Ascending aorta (tissue), 2 donors: ENCODE data around the gene UMAD1. TPM values are rescaled to one million over a fixed set of nuclear protein-coding genes. Genes with fewer than 3 reads are reported as not detected.

Source experiments
- DNase-seq, 2 donors: peaks; one replicate each; pipeline ENCODE4 v3.0.0-alpha.2; 2019; ENCODE audit warnings: low spot score in 2 of 2
- H3K27ac ChIP-seq, 2 donors: fragments of 200-600 bp; sonication (generic); one replicate each; pipeline ENCODE4 v1.5.1; 2016 to 2017; ENCODE audit warnings: mild to moderate bottlenecking in 1 of 2
- H3K27me3 ChIP-seq: fragments of 200-600 bp; sonication (generic); one replicate; pipeline ENCODE4 v1.5.1; 2017
- H3K36me3 ChIP-seq, 2 donors: fragments of 200-600 bp; sonication (generic); one replicate each; pipeline ENCODE4 v1.5.1; 2016
- H3K4me1 ChIP-seq, 2 donors: fragments of 200-600 bp; sonication (generic); one replicate each; pipeline ENCODE4 v1.5.1; 2016 to 2017; ENCODE audit warnings: mild to moderate bottlenecking in 1 of 2
- H3K4me3 ChIP-seq, 2 donors: fragments of 200-600 bp; sonication (generic); one replicate each; pipeline ENCODE4 v1.5.1; 2016 to 2017; ENCODE audit warnings: mild to moderate bottlenecking in 1 of 2
- H3K9me3 ChIP-seq, 2 donors: fragments of 200-600 bp; sonication (generic); one replicate each; pipeline ENCODE4 v1.5.1; 2016
- intact Hi-C: fragments of 100-400 bp; cut with DNase I; formaldehyde crosslinking; loops from one replicate; pipeline ENCODE4 v1.15.1; 2023
- total RNA-seq: library from RNA; depleted of rRNA; stranded (reverse); fragments of >200 nt; gene quantifications from one replicate; pipeline ENCODE4 v1.1.0, GENCODE V29; 2016
- TF ChIP-seq, protein P1 (sequence below), 3 experiments: fragments of 200-600 bp in 2 of 3; fragments of 450-650 bp in 1 of 3; sonication (generic) in 2 of 3; IDR thresholded peaks; one replicate each; pipeline ENCODE4 v1.5.1; 2016 to 2019; ENCODE audit warnings: antibody characterized with exemption in 3 of 3, mild to moderate bottlenecking in 1 of 3, moderate library complexity in 1 of 3

Gene UMAD1
- total RNA-seq, 1 donor from 2014 or later: 17.7 TPM

DNA sequence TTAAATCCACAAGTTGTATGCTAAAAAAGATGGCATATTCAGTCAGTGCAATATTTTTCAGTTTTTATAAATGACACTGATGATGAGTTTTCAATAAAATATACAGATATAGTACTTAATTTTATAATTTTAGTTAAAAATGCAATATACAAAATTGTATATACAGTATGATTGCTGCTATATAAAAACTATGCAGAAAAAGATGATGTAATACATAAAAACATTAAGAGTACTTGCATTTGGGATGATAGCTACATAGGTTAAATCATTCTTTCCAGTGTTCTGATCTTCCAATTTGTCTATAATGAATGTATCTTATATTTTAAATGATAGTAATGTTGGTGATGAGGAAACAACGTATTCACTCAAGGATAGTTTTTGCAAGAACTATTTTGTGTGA is 169.8 kb downstream of the UMAD1 start:
- TF ChIP-seq, protein P1, sequence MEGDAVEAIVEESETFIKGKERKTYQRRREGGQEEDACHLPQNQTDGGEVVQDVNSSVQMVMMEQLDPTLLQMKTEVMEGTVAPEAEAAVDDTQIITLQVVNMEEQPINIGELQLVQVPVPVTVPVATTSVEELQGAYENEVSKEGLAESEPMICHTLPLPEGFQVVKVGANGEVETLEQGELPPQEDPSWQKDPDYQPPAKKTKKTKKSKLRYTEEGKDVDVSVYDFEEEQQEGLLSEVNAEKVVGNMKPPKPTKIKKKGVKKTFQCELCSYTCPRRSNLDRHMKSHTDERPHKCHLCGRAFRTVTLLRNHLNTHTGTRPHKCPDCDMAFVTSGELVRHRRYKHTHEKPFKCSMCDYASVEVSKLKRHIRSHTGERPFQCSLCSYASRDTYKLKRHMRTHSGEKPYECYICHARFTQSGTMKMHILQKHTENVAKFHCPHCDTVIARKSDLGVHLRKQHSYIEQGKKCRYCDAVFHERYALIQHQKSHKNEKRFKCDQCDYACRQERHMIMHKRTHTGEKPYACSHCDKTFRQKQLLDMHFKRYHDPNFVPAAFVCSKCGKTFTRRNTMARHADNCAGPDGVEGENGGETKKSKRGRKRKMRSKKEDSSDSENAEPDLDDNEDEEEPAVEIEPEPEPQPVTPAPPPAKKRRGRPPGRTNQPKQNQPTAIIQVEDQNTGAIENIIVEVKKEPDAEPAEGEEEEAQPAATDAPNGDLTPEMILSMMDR (IDR thresholded peaks at IDR 0.05): no peak
- H3K36me3 ChIP-seq: no peaks in the 10 kb centered on the region
- no peaks in the 10 kb centered on the region for H3K9me3 ChIP-seq
- H3K27me3 ChIP-seq: no peaks in the 10 kb centered on the region
- no peak overlapping the region for H3K27ac ChIP-seq
- H3K4me3 ChIP-seq: no peak overlapping the region
- DNase-seq: no peak
- H3K4me1 ChIP-seq: no peaks in the 10 kb centered on the region
- intact Hi-C loops: no loop called here

DNA sequence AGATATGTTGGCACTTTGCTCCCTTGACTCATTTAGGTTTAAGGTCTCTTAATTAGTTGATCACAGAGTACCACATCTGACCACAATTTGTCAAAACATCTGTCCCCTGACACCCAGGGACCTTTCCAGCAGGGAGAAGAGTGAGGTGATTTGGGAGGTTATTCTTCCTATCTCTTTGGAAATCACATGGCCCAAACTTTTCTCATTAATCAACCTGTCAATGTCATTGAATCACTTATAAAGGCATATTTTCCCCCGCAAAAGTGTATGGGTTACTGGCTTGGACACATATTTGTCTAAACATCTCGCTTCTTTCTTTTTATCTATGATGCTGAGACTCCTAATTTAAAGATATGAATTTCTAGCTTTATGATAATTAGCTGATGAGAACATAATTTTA is 170.3 kb downstream of the UMAD1 start:
- no peaks in the 10 kb centered on the region for H3K9me3 ChIP-seq
- no peaks in the 10 kb centered on the region for H3K36me3 ChIP-seq
- no peaks in the 10 kb centered on the region for H3K27me3 ChIP-seq
- no peak overlapping the region for H3K4me3 ChIP-seq
- intact Hi-C loops: no loop called here
- TF ChIP-seq, protein P1 (IDR thresholded peaks at IDR 0.05): no peak
- H3K4me1 ChIP-seq: no peaks in the 10 kb centered on the region
- H3K27ac ChIP-seq: no peak overlapping the region
- no peak for DNase-seq

- no peak for DNase-seq
- Histone ChIP-seq H3K27me3 (no peaks in the 10 kb centered on the region), H3K27ac (no peak overlapping the region), H3K4me1 (no peaks in the 10 kb centered on the region), H3K9me3 (no peaks in the 10 kb centered on the region), H3K4me3 (no peak overlapping the region), H3K36me3 (no peaks in the 10 kb centered on the region)
- TF ChIP-seq, protein P1 (IDR thresholded peaks at IDR 0.05): no peak
- intact Hi-C loops: no loop called here
Observed at GRCh38 chr7:7812112-7812511, 171.6 kb downstream of the UMAD1 start.

DNA sequence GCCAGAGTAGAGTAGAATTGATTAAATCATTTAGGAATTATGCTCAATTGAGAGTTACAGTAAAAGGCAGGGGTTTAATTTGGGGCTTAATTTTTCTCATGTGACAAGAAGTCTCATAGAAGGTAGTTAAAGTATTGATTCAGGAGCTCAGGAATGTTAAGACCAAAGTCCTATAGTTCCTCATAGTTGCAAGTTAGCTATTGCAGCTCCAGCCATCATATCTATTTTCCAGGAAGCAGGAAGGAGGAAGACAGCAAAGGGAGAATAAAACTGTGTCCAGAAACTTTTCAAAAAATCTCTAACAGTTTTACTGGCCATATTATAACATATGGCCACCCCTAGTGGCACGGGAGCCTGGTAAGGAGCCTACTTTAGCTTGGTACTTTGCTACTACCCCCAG is 174.8 kb downstream of the UMAD1 start:
- Histone ChIP-seq H3K4me1 (no peaks in the 10 kb centered on the region), H3K27ac (no peak overlapping the region), H3K9me3 (no peaks in the 10 kb centered on the region), H3K36me3 (no peaks in the 10 kb centered on the region), H3K27me3 (no peaks in the 10 kb centered on the region), H3K4me3 (no peak overlapping the region)
- TF ChIP-seq, protein P1 (IDR thresholded peaks at IDR 0.05): no peak
- DNase-seq: no peak
- intact Hi-C loops: no loop called here

- Histone ChIP-seq H3K36me3 (no peaks in the 10 kb centered on the region), H3K9me3 (no peaks in the 10 kb centered on the region), H3K27ac (no peak overlapping the region), H3K4me3 (no peak overlapping the region), H3K4me1 (no peaks in the 10 kb centered on the region), H3K27me3 (no peaks in the 10 kb centered on the region)
- TF ChIP-seq, protein P1 (IDR thresholded peaks at IDR 0.05): no peak
- no peak for DNase-seq
- intact Hi-C loops: no loop called here
Observed at GRCh38 chr7:7816084-7816483, 175.5 kb downstream of the UMAD1 start.
